Panc1 (cell line): Measurements from ENCODE around the gene CAMK1D. TPM values are rescaled to one million over a fixed set of nuclear protein-coding genes. Genes with fewer than 3 reads are reported as not detected.
A peak's percentile ranks its signal among the peaks of the same experiment; 100 is the strongest.

Experiments
- ATAC-seq: fragments of 200-7000 bp; cut with Tn5 transposase; 2 replicates; pipeline ENCODE4 v1.9.1; 2020; ENCODE audit warnings: mild to moderate bottlenecking, moderate library complexity
- BruUV-seq: library from RNA; stranded (reverse); fragments of 400-500 nt; replicated peaks from 2 replicates; lab custom pipeline; 2021; lab: Mats Ljungman, UMichigan
- CTCF ChIA-PET: fragments of 300-600 bp; sonication (Branson Sonifier 250); formaldehyde crosslinking; loops from one replicate; lab custom pipeline; 2022; ENCODE audit warnings: antibody characterized with exemption; lab: Charles Lee
- POLR2A ChIA-PET: fragments of 300-600 bp; sonication (Branson Sonifier 250); formaldehyde crosslinking; loops from one replicate; lab custom pipeline; 2022; ENCODE audit warnings: antibody characterized with exemption; lab: Charles Lee
- DNase-seq: peaks from one replicate; pipeline ENCODE4 v3.0.0-alpha.2; 2010; ENCODE audit warnings: low read depth, low spot score
- H3K27ac ChIP-seq: 2 replicates; pipeline ENCODE4 v1.5.1; 2011; ENCODE audit warnings: mild to moderate bottlenecking, low read length, inconsistent platforms
- H3K27me3 ChIP-seq: fragments of 200-500 bp; sonication (Bioruptor generic); 2 replicates; pipeline ENCODE4 v1.6.0; 2014; ENCODE audit warnings: low read length, inconsistent platforms; ENCODE audit not compliant: control insufficient read depth, insufficient read depth
- H3K36me3 ChIP-seq: fragments of 200-500 bp; sonication (Bioruptor generic); 2 replicates; pipeline ENCODE4 v1.5.1; 2014; ENCODE audit warnings: inconsistent platforms, mild to moderate bottlenecking, low read length, moderate library complexity; ENCODE audit not compliant: control insufficient read depth, insufficient read depth
- H3K4me1 ChIP-seq: 2 replicates; pipeline ENCODE4 v1.5.1; 2011; ENCODE audit warnings: inconsistent platforms, mild to moderate bottlenecking, low read length, moderate library complexity; ENCODE audit not compliant: control insufficient read depth, insufficient read depth
- H3K4me3 ChIP-seq, 2 experiments: 2 replicates each; pipeline ENCODE4 v1.5.1; 2011 to 2012; ENCODE audit warnings: low read depth in 2 of 2, low read length in 2 of 2, mild to moderate bottlenecking in 2 of 2, inconsistent platforms in 1 of 2, moderate library complexity in 1 of 2
- H3K9me3 ChIP-seq: fragments of 200-500 bp; sonication (Bioruptor generic); 2 replicates; pipeline ENCODE4 v1.5.1; 2014; ENCODE audit warnings: low read depth, mild to moderate bottlenecking, inconsistent platforms, low read length, moderate library complexity; ENCODE audit not compliant: control insufficient read depth, insufficient read depth
- POLR2AphosphoS5 ChIP-seq: IDR thresholded peaks from 2 replicates; pipeline ENCODE4 v1.6.1; 2012; ENCODE audit warnings: mild to moderate bottlenecking, low read depth, low read length, moderate library complexity
- SIN3A ChIP-seq: IDR thresholded peaks from 2 replicates; pipeline ENCODE4 v1.6.1; 2012; ENCODE audit warnings: low read depth, mild to moderate bottlenecking, low read length, moderate library complexity, borderline replicate concordance; ENCODE audit not compliant: insufficient read depth
- TCF7L2 ChIP-seq: IDR thresholded peaks from 2 replicates; pipeline ENCODE4 v1.6.1; 2011; ENCODE audit warnings: mild to moderate bottlenecking, low read depth, low read length, inconsistent platforms
- in situ Hi-C: cut with HindIII; loops from 2 replicates; pipeline ENCODE4 v1.10.0; 2016; ENCODE audit warnings: low sequenced_read_pairs, low pct_unique_long_range_greater_than_20kb
- intact Hi-C: fragments of 100-400 bp; cut with micrococcal nuclease; formaldehyde crosslinking; loops from one replicate; pipeline ENCODE4 v1.10.0; 2022; ENCODE audit not compliant: unreplicated experiment
- total RNA-seq: library from RNA; stranded (reverse); gene quantifications from one replicate; pipeline ENCODE4 v1.2.1, GENCODE V29; 2021; ENCODE audit not compliant: unreplicated experiment
- TF ChIP-seq, protein P1 (sequence below), 2 experiments: IDR thresholded peaks; 2 replicates each; pipeline ENCODE4 v1.6.1; 2011 to 2012; ENCODE audit warnings: low read depth in 2 of 2, control low read depth in 1 of 2, low read length in 1 of 2, mild to moderate bottlenecking in 1 of 2, moderate library complexity in 1 of 2; ENCODE audit not compliant: insufficient read depth in 1 of 2
- TF ChIP-seq, protein P2 (sequence below): fragments of 450-650 bp; IDR thresholded peaks from 2 replicates; pipeline ENCODE4 v1.5.1; 2017; ENCODE audit warnings: mild to moderate bottlenecking

CAMK1D gene
- total RNA-seq, 1 experiment from 2014 or later = 5.7 TPM

DNA sequence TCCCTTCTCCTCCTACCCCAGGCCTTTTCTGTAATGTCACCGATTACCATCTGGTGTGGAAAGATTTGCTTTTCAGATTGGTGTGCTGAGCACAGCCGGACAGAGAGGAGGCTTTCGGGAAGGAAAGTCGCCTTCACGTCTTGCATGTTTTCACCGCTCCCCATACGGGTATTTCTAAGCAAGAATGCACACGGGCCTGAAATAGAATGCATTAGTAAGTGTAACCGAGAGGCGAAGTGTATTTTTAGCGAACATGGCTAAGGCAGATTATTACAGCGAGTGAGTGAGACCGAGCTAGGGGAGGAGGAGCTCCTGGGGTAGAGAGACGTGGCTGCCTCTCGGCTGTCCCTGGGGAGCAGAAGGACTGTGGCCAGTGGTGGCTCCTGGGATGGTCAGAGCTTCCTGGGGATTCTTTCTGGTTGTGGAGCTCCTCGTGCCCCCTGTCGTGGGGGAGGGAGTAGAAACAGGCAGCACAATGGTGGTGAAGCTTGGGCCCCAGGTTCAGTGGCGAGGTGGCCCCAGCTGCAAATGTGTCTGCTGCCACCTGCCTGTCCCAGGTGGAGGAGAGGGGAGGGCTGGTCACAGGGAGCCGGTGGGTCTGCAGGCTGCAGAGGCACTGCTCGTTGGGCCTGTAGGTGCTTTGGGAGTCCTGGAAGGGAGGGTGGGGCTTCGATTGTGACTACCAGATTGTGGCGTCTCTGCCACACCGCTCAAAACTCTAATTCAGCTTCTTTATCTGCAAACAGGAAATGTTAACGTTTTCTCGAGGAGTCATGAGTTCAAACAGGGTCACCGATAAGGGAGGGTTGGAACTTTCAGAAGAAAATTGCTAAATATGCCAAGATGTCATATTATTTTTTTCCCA is 135.8 kb downstream of the CAMK1D start:
- TF ChIP-seq POLR2AphosphoS5 (no peak), SIN3A (no peak), TCF7L2 (no peak)
- TF ChIP-seq, protein P1, sequence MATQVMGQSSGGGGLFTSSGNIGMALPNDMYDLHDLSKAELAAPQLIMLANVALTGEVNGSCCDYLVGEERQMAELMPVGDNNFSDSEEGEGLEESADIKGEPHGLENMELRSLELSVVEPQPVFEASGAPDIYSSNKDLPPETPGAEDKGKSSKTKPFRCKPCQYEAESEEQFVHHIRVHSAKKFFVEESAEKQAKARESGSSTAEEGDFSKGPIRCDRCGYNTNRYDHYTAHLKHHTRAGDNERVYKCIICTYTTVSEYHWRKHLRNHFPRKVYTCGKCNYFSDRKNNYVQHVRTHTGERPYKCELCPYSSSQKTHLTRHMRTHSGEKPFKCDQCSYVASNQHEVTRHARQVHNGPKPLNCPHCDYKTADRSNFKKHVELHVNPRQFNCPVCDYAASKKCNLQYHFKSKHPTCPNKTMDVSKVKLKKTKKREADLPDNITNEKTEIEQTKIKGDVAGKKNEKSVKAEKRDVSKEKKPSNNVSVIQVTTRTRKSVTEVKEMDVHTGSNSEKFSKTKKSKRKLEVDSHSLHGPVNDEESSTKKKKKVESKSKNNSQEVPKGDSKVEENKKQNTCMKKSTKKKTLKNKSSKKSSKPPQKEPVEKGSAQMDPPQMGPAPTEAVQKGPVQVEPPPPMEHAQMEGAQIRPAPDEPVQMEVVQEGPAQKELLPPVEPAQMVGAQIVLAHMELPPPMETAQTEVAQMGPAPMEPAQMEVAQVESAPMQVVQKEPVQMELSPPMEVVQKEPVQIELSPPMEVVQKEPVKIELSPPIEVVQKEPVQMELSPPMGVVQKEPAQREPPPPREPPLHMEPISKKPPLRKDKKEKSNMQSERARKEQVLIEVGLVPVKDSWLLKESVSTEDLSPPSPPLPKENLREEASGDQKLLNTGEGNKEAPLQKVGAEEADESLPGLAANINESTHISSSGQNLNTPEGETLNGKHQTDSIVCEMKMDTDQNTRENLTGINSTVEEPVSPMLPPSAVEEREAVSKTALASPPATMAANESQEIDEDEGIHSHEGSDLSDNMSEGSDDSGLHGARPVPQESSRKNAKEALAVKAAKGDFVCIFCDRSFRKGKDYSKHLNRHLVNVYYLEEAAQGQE (IDR thresholded peaks at IDR 0.05; ENCODE audit: insufficient read depth in 1 of 2, low read depth in 2 of 2, low read length in 1 of 2) = no peak
- TF ChIP-seq, protein P2, sequence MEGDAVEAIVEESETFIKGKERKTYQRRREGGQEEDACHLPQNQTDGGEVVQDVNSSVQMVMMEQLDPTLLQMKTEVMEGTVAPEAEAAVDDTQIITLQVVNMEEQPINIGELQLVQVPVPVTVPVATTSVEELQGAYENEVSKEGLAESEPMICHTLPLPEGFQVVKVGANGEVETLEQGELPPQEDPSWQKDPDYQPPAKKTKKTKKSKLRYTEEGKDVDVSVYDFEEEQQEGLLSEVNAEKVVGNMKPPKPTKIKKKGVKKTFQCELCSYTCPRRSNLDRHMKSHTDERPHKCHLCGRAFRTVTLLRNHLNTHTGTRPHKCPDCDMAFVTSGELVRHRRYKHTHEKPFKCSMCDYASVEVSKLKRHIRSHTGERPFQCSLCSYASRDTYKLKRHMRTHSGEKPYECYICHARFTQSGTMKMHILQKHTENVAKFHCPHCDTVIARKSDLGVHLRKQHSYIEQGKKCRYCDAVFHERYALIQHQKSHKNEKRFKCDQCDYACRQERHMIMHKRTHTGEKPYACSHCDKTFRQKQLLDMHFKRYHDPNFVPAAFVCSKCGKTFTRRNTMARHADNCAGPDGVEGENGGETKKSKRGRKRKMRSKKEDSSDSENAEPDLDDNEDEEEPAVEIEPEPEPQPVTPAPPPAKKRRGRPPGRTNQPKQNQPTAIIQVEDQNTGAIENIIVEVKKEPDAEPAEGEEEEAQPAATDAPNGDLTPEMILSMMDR = no peak
- in situ Hi-C loops = no loop called here
- POLR2A ChIA-PET = no interaction called here
- H3K27me3 ChIP-seq = no peaks in the 10 kb centered on the region
- no peaks in the 10 kb centered on the region for H3K4me1 ChIP-seq
- DNase-seq (no peak), ATAC-seq (0 out of 2 replicates have a peak, but pooled peaks have one; percentile 38)
- intact Hi-C loops = no loop called here
- no peaks in the 10 kb centered on the region for H3K9me3 ChIP-seq
- no peak overlapping the region for H3K4me3 ChIP-seq
- CTCF ChIA-PET = interaction anchor here (0.6 kb wide), 1 partner anchor 207 kb away, joined by 4 read pairs; no protein-coding TSS in a partner anchor
- no peak overlapping the region for H3K27ac ChIP-seq
- BruUV-seq = no TSS peak
- no peaks in the 10 kb centered on the region for H3K36me3 ChIP-seq

GRCh38 chr10:12487366-12487765 is 138.0 kb downstream of the CAMK1D start:
- no peaks in the 10 kb centered on the region for H3K36me3 ChIP-seq
- no TSS peak for BruUV-seq
- no peaks in the 10 kb centered on the region for H3K4me1 ChIP-seq
- ChIA-PET POLR2A (no interaction called here), CTCF (interaction anchor here (0.6 kb wide), 1 partner anchor 138 kb away, joined by 4 read pairs; the partner anchor contains the start of gene CAMK1D)
- no peak overlapping the region for H3K4me3 ChIP-seq
- no peaks in the 10 kb centered on the region for H3K27me3 ChIP-seq
- TF ChIP-seq, protein P1 (IDR thresholded peaks at IDR 0.05; ENCODE audit: insufficient read depth in 1 of 2, low read depth in 2 of 2, low read length in 1 of 2) = no peak
- TF ChIP-seq, protein P2 = no peak
- TF ChIP-seq SIN3A = no peak
- TF ChIP-seq TCF7L2 = no peak
- no peak for TF ChIP-seq POLR2AphosphoS5
- intact Hi-C loops = no loop called here
- DNase-seq (no peak), ATAC-seq (no peak)
- in situ Hi-C loops = no loop called here
- H3K27ac ChIP-seq = no peak overlapping the region
- no peaks in the 10 kb centered on the region for H3K9me3 ChIP-seq
